GM12874 (cell line): Measurements from ENCODE around the gene BAX.

Experiments
- CTCF ChIP-seq: IDR thresholded peaks from 2 replicates; pipeline ENCODE4 v1.5.1; 2011; ENCODE audit warnings: low read depth, mild to moderate bottlenecking, control low read depth, low read length, moderate library complexity; ENCODE audit not compliant: insufficient read depth

Gene BAX

GRCh38 chr19:48988286-48988685 lies 33.6 kb downstream of the BAX start:
- TF ChIP-seq CTCF = no peak

- no peak for TF ChIP-seq CTCF
Measured at GRCh38 chr19:48988860-48989259, 34.2 kb downstream of the BAX start.

- no peak for TF ChIP-seq CTCF
Measured at GRCh38 chr19:48989701-48990291, 35.1 kb downstream of the BAX start.

- TF ChIP-seq CTCF = no peak
Measured at GRCh38 chr19:48990400-48990799, 35.7 kb downstream of the BAX start.

- TF ChIP-seq CTCF = no peak
Measured at GRCh38 chr19:48991011-48991609, 36.4 kb downstream of the BAX start.

- TF ChIP-seq CTCF = no peak
Measured at GRCh38 chr19:48991873-48992580, 37.4 kb downstream of the BAX start.

GRCh38 chr19:48992581-48993174 lies 38.0 kb downstream of the BAX start:
- no peak for TF ChIP-seq CTCF
